ENCODE data around the gene PLEKHG3. TPM values are rescaled to one million over a fixed set of nuclear protein-coding genes. Genes with fewer than 3 reads are reported as not detected.

Gene PLEKHG3
- total RNA-seq, 2 donors from 2014 or later: 61.4 to 65.5 TPM

DNA sequence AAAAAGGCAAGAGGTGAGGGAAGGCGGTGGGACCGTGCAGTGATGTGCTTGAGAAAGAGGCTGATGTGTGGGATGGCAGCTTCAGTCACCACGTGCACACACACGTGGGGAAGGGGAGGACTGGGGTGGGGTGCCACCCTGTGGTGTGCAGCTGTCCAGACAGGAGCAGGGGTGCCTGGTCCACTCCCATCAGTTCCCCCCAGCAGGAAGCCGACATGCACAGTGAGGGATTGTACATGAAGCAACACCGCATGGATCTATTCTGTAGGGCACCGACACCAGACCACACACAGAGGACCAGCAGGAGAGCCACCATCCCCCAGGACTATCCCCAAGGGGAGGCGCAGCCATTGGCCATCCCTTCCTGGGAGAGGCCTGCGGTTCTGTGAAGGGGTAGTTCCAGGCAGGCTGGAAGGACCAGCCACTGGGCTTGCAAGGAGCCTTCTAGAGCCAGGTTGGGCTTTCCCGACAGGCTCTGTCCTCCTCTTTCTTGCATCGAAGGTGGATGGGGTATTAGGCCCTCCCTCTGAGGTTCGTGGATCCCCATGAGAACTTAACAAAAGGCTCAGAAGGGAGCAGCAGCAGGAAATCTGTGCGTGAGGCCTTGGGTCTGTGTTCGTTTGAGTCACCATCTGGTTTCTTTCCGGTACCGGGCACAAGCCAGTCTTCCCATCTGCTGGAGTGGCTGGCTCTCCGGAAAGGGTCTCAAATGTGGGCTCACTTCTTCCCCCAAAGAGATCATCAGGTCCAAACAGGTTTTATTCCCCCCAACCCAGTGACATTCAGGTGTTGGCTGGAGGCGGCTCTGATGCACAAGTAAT lies 59.8 kb downstream of the PLEKHG3 start:
- DNase-seq (no peak), ATAC-seq (no peak)
- H3K36me3 Mint-ChIP-seq (ENCODE audit: low read depth): no peaks in the 10 kb centered on the region
- peak overlapping the region; percentile 84 for H3K27ac Mint-ChIP-seq
- H3K9me3 ChIP-seq (ENCODE audit: control insufficient read depth, low read length, poor library complexity, severe bottlenecking): no peaks in the 10 kb centered on the region
- H3K4me3 Mint-ChIP-seq: peak overlapping the region; percentile 52
- peaks cover 61% of the 10 kb centered on the region for H3K4me1 Mint-ChIP-seq
- H3K27me3 Mint-ChIP-seq: peaks cover 10% of the 10 kb centered on the region

DNA sequence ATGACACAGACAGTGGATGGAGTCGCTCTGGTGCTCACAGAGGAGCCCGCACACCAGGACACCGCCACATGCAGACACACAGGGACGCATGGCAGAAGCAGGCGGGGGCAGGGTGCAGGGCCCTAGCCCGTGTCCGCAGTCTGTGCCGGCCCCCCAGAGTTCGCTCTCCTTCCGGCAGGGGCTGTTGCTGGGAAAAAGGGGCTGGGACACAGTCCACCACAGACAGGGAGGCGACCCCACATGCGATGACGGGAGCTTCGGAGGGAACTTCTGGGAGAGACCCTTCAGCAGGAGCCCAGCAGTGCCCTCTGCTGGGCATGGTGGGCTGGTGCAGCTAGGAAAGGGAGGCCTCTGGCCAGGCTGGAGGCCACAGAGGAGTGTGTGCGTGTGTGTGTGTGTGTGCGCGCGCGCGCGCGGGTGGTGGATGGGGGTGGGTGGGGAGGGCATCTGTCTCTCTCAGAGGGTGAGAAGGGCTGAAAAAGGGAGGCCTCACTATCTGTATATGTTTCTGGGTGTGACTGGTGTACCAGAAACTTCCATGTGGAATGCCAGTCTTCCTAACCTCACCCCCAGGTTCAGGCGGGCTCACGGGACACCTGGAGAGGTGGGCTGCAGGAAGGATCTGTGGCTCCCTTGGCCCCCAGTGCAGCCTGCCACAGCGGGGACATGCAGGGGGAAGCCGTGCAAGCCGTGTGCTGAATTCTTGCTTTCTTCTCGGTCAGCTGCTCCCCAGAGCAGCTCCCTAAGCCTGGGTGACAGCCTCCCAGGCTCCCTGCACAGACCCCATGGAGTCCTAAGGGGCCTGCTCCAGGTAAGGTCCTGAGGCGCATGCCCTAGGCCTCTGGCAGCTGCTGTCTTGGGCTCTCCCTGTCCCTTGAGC lies 60.7 kb downstream of the PLEKHG3 start:
- Mint-ChIP-seq H3K4me3 (peak overlapping the region; percentile 52), H3K4me1 (peaks cover 57% of the 10 kb centered on the region), H3K27ac (peak overlapping the region; percentile 84), H3K36me3 (ENCODE audit: low read depth) (no peaks in the 10 kb centered on the region), H3K27me3 (peaks cover 10% of the 10 kb centered on the region)
- no peaks in the 10 kb centered on the region for H3K9me3 ChIP-seq (ENCODE audit: control insufficient read depth, low read length, poor library complexity, severe bottlenecking)
- DNase-seq: peak; percentile 57 to 64 (median 63)
- peak; percentile 80 for ATAC-seq

DNA sequence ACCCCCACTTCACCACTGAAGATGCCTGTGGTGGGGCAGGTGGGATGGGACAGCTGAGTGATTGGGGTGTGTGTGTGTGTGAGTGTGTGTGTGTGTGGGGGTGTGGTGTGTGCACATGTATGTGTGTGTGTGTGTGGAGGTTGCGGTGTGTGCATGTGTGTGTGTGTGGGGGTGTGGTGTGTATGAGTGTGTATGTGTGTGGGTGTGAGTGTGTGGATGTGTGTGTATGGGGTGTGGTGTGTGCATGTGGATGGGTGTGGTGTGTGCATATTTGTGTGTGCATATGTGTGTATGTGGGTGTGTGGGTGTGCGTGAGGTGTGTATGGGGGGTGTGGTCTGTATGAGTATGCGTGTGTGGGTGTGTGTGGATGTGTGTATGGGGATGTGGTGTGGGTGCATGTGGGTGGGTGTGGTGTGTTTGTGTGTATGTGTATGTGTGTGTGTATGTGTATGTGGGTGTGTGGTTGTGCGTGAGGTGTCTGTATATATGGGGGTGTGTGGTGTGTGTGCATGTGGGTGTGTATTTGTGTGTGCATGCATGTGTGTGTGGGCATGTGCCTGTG lies 61.6 kb downstream of the PLEKHG3 start:
- H3K36me3 Mint-ChIP-seq (ENCODE audit: low read depth): no peaks in the 10 kb centered on the region
- peaks cover 54% of the 10 kb centered on the region for H3K4me1 Mint-ChIP-seq
- peaks cover 9% of the 10 kb centered on the region for H3K27me3 Mint-ChIP-seq
- H3K4me3 Mint-ChIP-seq: peak overlapping the region; percentile 15
- DNase-seq: no peak
- H3K27ac Mint-ChIP-seq: peak overlapping the region; percentile 45
- ATAC-seq: no peak
- H3K9me3 ChIP-seq (ENCODE audit: control insufficient read depth, low read length, poor library complexity, severe bottlenecking): no peaks in the 10 kb centered on the region

DNA sequence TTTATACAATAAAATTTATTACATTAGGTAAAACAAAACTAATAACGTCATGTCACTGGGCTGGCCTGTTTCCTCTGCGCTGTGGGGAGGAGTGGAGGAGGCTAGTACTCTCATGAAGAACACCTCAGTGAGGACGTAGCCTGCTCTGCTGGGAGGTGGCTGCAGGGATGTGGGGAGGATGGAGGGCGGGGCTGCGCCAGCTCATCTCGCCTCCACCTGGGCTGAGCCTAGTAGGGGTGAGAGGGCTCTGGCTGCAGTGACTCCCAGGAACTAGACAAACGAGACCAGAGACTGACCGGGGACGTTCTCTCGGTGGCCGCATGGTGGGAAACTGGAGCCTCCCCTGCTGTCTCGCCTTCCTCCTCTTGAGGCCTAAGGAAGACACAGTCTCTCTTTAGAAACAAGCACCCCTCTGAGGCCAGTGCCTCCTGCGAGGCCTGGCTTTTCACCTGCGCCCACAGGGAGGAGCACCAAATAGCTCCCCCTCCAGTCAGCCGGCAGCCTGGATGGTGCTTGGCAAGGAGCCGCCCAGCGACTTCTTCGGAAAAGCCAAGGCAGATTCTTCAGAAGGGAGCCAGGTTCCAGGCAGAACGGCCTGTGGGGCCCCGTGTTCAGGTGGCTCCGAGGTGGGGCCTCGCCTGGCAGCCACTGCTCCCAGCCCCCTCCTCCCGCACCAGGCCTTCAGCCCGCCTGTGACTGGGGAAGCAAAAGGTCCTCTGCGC lies 62.4 kb downstream of the PLEKHG3 start:
- peaks cover 53% of the 10 kb centered on the region for H3K4me1 Mint-ChIP-seq
- H3K27ac Mint-ChIP-seq: peak overlapping the region; percentile 45
- ATAC-seq (no peak), DNase-seq (no peak)
- H3K4me3 Mint-ChIP-seq: no peak overlapping the region
- H3K36me3 Mint-ChIP-seq (ENCODE audit: low read depth): no peaks in the 10 kb centered on the region
- H3K27me3 Mint-ChIP-seq: peaks cover 2% of the 10 kb centered on the region
- H3K9me3 ChIP-seq (ENCODE audit: control insufficient read depth, low read length, poor library complexity, severe bottlenecking): no peaks in the 10 kb centered on the region

DNA sequence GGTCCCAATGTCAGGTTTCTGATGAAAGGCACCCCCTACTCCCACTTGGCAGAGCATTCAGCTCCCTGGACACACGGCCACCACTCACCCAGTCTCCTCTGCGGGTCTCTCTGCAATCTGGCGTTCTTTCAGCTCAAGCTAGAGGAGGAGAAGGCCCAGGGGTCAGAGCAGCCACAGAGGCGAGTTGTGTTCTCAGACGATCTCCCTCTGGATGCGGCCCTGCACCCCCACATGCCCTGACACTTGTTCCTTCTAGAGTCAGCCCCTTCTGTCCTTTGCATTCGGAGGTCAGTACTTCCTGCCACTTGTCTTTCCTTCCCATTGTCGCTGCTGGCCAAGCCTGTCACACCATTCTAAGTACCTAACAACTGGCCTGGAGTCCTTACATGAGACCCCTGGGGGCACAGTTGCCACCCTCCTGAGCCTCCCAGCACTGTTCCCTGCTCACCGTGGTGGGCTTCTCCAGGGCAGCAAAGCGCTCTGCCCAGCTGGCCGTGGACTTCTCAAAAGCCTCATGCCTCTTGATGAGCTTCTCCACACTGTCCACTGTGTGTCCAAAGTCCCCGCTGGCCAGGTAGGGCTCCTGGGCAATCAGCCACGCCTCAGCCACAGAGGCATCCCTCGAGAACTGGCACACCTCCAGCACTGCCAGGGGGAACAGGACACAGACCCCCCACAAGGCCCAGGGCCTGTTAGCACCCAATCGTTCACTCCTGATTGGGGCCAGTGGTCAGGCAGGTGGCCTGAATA lies 63.2 kb downstream of the PLEKHG3 start:
- no peaks in the 10 kb centered on the region for H3K9me3 ChIP-seq (ENCODE audit: control insufficient read depth, low read length, poor library complexity, severe bottlenecking)
- no peak overlapping the region for H3K4me3 Mint-ChIP-seq
- peak overlapping the region; percentile 21 for H3K27ac Mint-ChIP-seq
- ATAC-seq (no peak), DNase-seq (no peak)
- peaks cover 48% of the 10 kb centered on the region for H3K4me1 Mint-ChIP-seq
- no peaks in the 10 kb centered on the region for H3K36me3 Mint-ChIP-seq (ENCODE audit: low read depth)
- no peaks in the 10 kb centered on the region for H3K27me3 Mint-ChIP-seq

DNA sequence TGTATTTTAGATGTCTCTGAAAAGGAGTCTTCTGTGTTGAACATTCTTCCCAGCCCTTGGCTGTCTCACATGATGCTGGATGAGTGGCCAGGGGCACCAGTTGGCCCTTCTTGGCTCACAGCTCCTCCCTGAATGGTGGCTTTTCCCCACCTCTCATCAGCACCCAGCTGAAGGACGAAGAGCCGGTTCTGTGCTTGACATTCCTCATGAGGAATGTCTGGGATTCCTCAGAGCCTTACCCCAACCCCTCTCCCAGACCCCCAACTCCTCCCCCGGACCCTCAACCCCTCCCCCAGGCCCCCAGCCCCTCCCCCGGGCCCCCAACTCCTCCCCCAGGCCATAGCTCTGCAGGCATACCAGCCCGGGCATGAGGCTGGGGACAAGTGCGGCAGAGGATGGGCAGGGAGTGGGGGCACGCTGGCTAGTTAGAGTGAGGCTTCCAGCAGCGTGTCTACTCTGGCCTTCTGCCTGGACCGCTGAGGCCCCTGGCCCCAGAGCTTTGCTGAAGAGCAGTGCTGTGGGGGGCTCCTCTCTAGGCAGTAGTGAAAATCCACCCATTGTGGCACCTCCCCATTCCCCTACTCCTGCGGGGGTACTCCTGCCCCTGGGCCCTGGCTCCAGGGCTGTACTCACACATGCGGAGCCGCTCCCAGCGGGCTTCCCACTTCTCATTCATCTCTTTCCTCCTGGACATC lies 64.3 kb downstream of the PLEKHG3 start:
- DNase-seq (no peak), ATAC-seq (no peak)
- H3K9me3 ChIP-seq (ENCODE audit: control insufficient read depth, low read length, poor library complexity, severe bottlenecking): no peaks in the 10 kb centered on the region
- H3K27ac Mint-ChIP-seq: no peak overlapping the region
- H3K4me1 Mint-ChIP-seq: peaks cover 39% of the 10 kb centered on the region
- H3K4me3 Mint-ChIP-seq: no peak overlapping the region
- H3K36me3 Mint-ChIP-seq (ENCODE audit: low read depth): no peaks in the 10 kb centered on the region
- no peaks in the 10 kb centered on the region for H3K27me3 Mint-ChIP-seq

DNA sequence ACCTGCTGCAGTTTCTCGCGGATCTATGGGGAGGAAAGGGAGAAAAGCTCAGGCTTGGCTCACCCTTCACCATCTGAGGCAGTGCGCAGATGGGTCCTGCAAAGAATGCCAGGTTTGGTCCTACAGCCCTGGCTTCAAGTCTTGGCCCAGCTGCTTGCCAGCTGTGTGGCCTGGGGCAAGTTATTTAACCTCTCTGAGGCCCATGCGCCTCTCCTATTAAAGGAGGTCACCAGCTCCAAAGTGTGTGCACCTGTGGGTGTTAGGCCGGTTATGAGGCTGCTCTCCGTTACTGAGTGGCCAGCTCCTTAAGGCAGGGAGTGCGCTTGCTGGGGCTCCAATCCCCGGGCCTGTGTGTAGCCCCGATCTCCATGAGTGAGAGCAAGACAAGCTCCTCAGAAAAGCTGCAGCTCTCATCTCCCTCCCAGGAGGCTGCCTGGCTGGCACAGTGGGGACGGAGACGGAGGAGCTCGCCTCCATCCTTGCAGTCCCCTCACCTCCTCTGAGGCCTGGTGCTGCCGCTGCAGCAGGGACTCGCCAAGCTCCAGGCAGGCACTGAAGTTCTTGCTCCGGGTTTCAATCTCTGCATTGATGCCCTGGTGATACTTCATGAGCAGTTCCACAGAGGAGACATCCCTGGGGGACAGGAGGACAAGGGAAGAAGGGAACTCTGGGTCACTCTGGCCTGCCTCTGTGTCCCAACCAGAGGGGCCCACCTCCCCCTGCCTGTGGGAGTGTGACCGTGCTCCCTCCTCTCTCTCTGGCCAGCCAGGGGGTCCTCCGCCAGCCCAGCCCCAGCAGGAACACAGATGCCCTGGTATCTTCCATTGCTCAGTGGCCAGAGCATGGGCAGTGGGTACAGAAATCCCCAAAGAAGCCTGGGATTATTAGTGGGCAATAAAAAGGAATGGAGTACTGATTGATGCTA lies 65.1 kb downstream of the PLEKHG3 start:
- H3K9me3 ChIP-seq (ENCODE audit: control insufficient read depth, low read length, poor library complexity, severe bottlenecking): no peaks in the 10 kb centered on the region
- no peak for ATAC-seq
- no peak overlapping the region for H3K4me3 Mint-ChIP-seq
- H3K27ac Mint-ChIP-seq: peak overlapping the region; percentile 75
- peaks cover 32% of the 10 kb centered on the region for H3K4me1 Mint-ChIP-seq
- H3K36me3 Mint-ChIP-seq (ENCODE audit: low read depth): no peaks in the 10 kb centered on the region
- DNase-seq: no peak
- no peaks in the 10 kb centered on the region for H3K27me3 Mint-ChIP-seq

DNA sequence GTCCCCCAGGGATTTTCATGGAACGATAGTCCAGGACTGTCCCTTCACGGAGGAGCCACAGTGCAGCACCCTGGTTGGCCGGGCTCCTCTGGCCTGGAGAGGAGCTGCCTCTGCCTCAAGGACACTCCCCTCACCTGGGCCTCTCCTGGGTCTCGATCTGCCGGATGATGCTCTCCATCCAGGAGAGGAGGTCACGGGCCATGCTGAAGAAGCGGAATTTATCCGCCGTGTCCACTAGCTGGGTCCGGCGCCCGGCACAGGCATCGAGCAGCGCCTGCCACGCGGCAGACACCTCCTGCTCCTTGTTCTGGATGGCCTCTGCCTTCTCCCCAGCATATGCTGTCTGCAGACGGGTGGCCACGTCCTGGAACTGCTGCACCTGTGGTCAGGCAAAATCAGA lies 66.5 kb downstream of the PLEKHG3 start:
- ATAC-seq (no peak), DNase-seq (no peak)
- no peaks in the 10 kb centered on the region for H3K9me3 ChIP-seq (ENCODE audit: control insufficient read depth, low read length, poor library complexity, severe bottlenecking)
- Mint-ChIP-seq H3K36me3 (ENCODE audit: low read depth) (no peaks in the 10 kb centered on the region), H3K27ac (peak overlapping the region; percentile 21), H3K4me1 (peaks cover 25% of the 10 kb centered on the region), H3K4me3 (no peak overlapping the region), H3K27me3 (no peaks in the 10 kb centered on the region)

DNA sequence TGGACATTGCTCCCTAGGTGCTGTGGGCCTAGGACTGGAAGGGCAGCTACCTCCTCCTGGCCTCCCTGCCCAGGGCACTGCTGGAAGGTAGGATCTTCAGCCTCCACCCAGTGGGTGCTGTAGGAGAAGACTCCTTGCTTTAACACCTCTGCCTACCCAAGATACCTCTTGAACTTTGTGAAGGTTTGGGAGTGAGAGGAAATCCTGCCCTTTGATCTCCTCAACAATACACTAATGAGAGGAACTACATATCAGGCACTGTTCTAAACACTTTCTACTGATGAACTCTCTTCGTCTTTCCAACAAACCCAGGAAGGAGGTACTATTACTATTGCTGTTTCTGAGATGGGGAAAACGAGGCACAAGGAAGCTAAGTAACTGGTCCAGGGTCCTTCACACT lies 66.9 kb downstream of the PLEKHG3 start:
- Mint-ChIP-seq H3K27me3 (no peaks in the 10 kb centered on the region), H3K36me3 (ENCODE audit: low read depth) (no peaks in the 10 kb centered on the region), H3K4me1 (peaks cover 23% of the 10 kb centered on the region), H3K27ac (peak overlapping the region; percentile 21), H3K4me3 (no peak overlapping the region)
- peak; percentile 37 for ATAC-seq
- no peak for DNase-seq
- no peaks in the 10 kb centered on the region for H3K9me3 ChIP-seq (ENCODE audit: control insufficient read depth, low read length, poor library complexity, severe bottlenecking)

DNA sequence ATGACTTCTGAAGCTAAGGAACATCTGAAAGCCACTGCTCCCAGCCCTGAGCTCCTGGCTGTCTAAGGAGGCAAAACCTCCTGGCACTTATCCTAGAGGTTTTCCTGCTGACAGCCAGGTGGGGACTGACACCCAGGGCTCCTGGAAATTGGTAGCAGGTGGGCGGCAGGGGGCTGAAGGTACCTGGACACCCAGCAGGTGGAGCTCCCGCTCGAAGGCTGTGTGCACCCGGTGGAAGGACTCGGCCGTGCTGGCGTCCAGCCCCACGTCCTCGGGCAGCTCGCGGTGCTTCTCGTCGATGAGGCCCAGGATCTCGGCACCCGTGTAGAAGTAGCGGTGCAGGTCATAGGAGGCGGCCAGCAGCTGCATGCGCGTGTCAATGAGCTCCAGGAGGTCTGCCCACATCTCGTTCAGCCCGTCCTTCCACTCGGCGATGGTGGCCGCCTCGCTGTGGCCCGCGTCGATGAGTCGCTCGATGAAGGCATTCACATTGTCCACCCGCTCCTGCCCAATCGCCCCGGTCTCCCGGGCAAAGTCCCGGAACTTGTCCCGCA lies 68.2 kb downstream of the PLEKHG3 start:
- Mint-ChIP-seq H3K4me1 (peaks cover 25% of the 10 kb centered on the region), H3K27me3 (peaks cover 7% of the 10 kb centered on the region), H3K36me3 (ENCODE audit: low read depth) (no peaks in the 10 kb centered on the region), H3K4me3 (no peak overlapping the region), H3K27ac (no peak overlapping the region)
- DNase-seq (no peak), ATAC-seq (no peak)
- H3K9me3 ChIP-seq (ENCODE audit: control insufficient read depth, low read length, poor library complexity, severe bottlenecking): no peaks in the 10 kb centered on the region

DNA sequence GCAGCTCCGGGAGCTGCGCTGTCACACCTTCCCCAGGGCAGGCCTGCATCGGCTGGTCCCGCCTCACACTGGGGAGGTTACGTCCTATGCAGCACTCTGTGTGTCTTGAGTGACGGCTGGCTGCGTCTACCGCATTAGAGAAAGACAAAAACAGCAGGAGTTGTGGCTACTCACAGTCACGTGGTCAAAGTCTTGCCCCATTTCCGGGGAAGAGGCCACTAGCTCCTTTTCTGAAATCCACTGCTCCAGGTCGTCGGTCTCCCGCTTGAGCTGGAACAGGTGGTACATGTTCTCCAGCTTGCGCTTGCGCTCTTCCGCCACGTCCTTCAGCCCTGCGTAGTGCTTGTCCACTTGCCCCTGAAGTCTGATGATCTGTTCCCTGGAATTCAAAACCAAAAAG lies 68.8 kb downstream of the PLEKHG3 start:
- no peak overlapping the region for H3K4me3 Mint-ChIP-seq
- H3K36me3 Mint-ChIP-seq (ENCODE audit: low read depth): no peaks in the 10 kb centered on the region
- no peak for ATAC-seq
- peaks cover 7% of the 10 kb centered on the region for H3K27me3 Mint-ChIP-seq
- no peak overlapping the region for H3K27ac Mint-ChIP-seq
- no peak for DNase-seq
- H3K4me1 Mint-ChIP-seq: peaks cover 25% of the 10 kb centered on the region
- H3K9me3 ChIP-seq (ENCODE audit: control insufficient read depth, low read length, poor library complexity, severe bottlenecking): no peaks in the 10 kb centered on the region
